ENCODE measurements around the gene CCL22.

The CCL22 gene

DNA sequence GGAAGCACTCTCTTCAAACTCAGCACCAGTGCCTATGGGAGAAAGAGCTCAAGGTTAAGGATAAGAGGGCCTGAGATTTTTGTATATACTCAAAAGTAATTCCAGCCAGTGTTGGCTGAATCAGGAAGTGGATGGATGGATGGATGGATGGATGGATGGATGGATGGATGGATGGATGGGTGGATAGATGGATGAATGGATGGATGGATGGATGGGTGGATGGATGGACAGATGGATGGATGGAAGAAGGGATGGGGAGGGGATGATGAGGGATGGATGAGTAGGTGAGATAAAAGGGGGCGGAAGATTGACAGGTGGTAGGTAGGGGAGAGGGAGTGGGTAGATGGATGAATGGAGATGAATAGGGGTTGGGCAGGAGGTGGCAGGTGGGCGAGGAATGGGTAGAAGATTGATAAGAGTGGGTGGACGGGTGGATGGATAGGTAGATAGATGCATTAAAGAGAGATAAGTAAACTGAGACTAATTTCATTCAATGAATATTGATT, 17.8 kb downstream of the CCL22 start:
- DNase-seq (ENCODE audit: low spot score), result no peak

DNA sequence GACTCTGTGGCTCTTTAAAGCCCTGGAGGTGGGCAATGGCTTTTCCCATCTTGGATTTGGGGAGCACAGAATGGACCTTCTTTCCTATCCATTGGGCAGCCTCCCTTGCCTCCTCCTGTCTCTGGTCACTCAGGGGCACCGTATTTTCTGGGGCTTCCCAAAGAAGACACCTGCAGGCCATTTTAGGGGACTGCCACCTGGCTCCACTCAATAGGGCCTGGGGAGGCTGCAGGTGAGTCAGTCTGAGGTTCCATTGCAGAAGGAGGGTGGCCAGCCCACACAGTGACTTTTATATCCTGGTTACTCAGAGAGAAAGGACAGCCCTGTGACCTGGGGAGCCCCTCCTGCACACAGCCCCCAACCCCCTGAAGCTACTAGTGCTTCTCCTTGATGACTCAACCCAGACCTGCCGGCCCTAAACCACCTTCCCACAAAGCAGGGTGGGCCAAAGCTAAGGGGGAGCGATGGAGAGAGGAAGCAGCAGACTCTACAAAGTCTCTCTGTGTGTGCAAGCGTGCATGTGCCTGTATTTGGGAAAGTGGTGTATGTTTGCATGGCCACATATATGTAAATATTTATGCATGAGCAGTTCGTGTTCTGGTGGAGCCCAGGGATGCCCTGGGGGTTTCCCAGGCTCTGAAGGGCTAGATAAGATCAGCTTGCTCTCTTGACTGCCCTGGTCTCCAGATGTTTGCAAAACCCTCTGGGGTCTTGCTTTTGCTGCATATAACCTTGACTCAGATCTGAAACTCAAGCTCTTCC, 18.7 kb downstream of the CCL22 start:
- no peak for DNase-seq (ENCODE audit: low spot score)

DNA sequence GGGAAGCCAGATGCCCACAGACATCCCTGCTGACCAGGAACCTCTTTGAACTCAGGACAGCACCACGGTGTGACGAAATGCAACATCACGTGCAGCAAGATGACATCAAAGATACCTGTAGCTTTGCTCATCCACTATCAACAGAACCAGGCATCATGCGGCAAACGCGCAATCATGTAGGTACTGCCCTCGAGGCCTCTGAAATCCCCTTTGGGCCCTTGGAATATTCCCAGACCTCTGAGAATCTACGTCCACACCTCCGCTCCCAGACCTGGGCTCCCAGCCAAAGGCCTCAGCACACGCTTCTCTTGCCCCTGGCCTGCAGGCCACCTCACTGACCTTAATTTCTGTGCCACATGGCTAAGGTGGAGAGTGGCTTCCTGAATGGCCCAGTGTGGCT, 21.0 kb downstream of the CCL22 start:
- no peak for DNase-seq (ENCODE audit: low spot score)

DNA sequence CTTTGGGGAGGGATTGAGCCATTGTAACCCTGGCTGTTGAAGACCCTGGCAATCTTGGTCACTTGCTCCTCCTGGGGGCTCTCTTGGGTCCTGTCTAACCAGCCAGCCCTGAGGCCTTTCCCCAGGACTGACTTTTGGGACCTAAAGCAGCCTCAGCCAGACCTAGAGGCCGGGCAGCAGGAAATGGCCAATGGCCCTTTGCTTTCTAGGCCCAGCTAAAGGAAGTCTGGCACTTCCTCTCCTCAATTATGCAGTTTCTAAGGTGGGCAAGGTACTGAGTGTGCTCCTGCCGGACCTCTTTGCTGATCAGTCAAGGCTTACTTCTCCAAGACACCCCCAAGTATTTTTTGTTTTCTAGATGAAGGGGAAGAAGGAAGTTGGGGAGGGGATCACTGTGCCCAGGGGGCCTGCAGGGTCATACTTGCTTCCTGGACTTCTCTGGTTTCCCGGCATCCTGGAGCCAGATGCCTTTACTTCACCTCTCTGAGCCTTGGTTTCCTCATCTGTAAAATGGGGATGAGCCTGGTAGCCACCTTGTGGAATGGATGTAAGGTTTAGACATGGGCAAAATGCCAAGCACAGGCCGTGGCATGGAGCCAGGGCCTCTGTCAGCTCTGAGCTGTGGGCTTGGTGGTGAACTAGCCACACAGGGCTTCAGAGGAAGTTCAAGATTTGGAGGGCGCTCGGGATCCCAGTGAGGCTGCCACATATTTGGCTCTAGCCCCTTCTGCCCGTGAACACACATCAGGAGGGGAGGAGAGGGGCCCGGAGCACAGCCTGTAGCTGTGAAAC, 22.3 kb downstream of the CCL22 start:
- peak; percentile 40 for DNase-seq (ENCODE audit: low spot score)

DNA sequence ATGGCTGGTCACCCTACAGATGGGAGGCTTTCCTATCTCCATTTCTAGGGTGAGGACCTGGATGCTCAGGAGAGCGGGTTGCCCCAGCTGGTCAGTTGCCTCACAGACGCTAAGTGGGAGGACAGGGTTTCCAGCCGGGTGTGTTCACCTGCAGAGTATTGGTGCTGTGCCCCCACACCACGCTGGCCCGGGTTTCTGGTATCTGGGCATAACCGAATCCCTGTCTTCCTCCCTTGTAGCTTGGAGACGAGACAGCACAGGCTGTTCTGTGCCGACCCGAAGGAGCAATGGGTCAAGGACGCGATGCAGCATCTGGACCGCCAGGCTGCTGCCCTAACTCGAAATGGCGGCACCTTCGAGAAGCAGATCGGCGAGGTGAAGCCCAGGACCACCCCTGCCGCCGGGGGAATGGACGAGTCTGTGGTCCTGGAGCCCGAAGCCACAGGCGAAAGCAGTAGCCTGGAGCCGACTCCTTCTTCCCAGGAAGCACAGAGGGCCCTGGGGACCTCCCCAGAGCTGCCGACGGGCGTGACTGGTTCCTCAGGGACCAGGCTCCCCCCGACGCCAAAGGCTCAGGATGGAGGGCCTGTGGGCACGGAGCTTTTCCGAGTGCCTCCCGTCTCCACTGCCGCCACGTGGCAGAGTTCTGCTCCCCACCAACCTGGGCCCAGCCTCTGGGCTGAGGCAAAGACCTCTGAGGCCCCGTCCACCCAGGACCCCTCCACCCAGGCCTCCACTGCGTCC, 23.4 kb downstream of the CCL22 start:
- no peak for DNase-seq (ENCODE audit: low spot score)

DNA sequence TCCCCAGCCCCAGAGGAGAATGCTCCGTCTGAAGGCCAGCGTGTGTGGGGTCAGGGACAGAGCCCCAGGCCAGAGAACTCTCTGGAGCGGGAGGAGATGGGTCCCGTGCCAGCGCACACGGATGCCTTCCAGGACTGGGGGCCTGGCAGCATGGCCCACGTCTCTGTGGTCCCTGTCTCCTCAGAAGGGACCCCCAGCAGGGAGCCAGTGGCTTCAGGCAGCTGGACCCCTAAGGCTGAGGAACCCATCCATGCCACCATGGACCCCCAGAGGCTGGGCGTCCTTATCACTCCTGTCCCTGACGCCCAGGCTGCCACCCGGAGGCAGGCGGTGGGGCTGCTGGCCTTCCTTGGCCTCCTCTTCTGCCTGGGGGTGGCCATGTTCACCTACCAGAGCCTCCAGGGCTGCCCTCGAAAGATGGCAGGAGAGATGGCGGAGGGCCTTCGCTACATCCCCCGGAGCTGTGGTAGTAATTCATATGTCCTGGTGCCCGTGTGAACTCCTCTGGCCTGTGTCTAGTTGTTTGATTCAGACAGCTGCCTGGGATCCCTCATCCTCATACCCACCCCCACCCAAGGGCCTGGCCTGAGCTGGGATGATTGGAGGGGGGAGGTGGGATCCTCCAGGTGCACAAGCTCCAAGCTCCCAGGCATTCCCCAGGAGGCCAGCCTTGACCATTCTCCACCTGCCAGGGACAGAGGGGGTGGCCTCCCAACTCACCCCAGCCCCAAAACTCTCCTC, 24.1 kb downstream of the CCL22 start:
- no peak for DNase-seq (ENCODE audit: low spot score)

DNA sequence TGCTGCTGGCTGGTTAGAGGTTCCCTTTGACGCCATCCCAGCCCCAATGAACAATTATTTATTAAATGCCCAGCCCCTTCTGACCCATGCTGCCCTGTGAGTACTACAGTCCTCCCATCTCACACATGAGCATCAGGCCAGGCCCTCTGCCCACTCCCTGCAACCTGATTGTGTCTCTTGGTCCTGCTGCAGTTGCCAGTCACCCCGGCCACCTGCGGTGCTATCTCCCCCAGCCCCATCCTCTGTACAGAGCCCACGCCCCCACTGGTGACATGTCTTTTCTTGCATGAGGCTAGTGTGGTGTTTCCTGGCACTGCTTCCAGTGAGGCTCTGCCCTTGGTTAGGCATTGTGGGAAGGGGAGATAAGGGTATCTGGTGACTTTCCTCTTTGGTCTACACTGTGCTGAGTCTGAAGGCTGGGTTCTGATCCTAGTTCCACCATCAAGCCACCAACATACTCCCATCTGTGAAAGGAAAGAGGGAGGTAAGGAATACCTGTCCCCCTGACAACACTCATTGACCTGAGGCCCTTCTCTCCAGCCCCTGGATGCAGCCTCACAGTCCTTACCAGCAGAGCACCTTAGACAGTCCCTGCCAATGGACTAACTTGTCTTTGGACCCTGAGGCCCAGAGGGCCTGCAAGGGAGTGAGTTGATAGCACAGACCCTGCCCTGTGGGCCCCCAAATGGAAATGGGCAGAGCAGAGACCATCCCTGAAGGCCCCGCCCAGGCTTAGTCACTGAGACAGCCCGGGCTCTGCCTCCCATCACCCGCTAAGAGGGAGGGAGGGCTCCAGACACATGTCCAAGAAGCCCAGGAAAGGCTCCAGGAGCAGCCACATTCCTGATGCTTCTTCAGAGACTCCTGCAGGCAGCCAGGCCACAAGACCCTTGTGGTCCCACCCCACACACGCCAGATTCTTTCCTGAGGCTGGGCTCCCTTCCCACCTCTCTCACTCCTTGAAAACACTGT, 25.0 kb downstream of the CCL22 start:
- DNase-seq (ENCODE audit: low spot score), result peak; percentile 9

DNA sequence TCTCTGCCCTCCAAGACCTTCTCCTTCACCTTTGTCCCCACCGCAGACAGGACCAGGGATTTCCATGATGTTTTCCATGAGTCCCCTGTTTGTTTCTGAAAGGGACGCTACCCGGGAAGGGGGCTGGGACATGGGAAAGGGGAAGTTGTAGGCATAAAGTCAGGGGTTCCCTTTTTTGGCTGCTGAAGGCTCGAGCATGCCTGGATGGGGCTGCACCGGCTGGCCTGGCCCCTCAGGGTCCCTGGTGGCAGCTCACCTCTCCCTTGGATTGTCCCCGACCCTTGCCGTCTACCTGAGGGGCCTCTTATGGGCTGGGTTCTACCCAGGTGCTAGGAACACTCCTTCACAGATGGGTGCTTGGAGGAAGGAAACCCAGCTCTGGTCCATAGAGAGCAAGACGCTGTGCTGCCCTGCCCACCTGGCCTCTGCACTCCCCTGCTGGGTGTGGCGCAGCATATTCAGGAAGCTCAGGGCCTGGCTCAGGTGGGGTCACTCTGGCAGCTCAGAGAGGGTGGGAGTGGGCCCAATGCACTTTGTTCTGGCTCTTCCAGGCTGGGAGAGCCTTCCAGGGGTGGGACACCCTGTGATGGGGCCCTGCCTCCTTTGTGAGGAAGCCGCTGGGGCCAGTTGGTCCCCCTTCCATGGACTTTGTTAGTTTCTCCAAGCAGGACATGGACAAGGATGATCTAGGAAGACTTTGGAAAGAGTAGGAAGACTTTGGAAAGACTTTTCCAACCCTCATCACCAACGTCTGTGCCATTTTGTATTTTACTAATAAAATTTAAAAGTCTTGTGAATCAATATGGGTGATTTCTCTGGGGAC, 25.9 kb downstream of the CCL22 start:
- DNase-seq (ENCODE audit: low spot score), result no peak

DNA sequence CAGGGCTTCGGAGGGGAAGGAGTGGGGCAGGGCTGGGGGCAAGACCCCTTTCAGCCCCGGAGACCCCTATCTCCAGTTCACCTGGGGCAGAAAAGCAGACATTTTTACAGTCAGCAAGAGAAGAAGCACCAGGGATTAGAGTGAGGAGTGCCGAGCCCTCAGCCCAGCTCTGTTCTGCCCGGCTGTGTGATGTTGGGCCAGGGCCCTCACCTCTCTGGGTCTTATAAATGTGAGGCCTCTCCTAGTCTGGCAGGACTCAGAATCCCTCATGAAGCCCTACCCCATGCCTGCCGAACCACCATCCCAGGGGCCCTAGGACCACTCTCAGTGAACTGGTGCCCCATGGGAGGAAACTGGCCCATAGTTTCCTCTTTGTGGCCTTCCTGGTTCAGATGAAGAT, 26.5 kb downstream of the CCL22 start:
- no peak for DNase-seq (ENCODE audit: low spot score)

DNA sequence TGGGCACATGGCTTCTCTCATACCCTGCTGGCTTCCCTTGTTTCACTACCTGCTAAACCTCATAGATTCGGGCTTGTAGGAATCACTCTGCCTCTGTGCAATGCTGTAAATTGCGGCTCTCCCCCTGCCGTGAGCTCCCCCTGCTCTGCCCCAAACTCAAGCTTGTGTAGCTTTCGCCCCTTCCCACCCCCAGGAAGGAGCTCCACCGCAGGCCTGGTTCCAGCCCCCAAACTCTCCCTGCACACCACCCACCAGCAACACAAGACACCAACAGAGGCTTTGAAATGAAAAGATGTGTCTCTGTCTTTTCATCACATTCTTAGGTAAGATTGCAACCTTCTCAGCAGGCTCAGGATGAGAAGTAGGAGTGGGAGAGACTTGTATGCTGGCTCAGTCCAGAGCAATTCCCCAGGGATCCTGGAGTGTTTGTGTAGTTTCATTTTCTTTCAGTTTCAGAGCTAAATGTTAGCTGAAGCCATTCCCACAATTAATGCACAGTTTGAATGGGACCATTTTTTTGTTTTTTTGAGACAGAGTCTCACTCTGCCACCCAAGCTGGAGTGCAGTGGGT, 27.9 kb downstream of the CCL22 start:
- DNase-seq (ENCODE audit: low spot score), result no peak

DNA sequence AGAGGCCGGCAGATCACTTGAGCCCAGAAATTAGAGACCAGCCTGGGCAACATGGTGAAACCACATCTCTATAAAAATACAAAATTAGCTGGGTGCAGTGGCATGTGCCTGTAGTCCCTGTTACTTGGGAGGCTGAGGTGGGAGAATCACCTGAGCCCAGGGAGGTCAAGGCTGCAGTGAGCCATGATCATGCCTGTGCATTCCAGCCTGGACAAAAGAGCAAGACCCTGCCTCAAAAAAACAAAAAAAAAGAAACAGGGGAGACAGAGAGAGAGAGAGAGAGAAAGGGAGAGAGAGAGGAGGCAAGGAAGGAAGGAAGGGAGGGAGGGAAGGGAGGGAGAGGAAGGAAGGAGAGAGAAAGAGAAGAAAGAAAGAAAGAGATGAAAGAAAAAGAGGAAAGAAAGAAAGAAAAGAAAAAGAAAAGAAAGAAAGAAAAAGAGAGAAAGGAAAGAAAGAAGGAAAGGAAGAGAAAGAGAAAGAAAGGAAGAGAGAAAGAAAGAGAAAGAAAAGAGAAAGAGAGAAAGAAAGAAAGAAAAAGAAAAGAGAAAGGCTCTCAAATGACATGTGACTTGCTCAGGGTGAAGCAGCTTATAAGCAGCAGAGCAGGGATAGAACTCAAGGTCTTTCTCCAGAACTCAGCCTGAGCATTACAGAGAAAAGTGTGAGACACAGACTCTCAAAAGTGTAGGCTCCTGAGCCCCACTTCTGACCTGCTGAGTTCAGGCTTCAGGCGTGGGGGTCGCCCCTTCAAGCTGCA, 29.2 kb downstream of the CCL22 start:
- no peak for DNase-seq (ENCODE audit: low spot score)

DNA sequence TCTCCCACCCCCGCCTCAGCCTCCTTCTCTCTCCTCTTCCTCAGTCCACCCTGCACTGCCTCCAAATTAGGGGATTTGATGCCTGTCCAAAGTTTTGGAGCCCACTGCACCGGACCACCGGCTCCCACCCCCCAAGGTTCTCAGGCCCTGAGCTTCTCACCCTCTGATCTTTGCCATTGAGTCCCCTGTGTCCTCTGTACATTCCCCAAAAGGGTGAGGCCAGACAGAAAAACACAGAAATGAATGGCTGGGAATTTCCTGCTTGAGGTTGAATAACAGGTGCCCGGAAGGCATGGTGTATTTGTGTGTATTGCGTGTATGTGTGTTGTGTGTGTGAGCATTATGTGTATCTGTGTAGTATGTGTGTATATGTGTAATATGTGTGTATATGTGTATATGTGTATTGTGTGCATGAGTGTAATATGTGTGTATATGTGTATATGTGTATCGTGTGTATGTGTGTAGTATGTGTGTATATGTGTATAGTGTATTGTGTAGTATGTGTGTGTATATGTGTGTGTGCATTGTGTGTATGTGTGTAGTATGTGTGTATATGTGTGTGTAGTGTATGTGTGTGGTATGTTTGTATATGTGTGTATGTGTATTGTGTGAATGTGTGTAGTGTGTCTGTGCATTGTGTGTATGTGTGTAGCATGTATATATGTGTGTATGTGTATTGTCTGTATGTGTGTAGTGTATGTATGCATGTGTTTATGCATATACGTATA, 29.9 kb downstream of the CCL22 start:
- DNase-seq (ENCODE audit: low spot score), result no peak

DNA sequence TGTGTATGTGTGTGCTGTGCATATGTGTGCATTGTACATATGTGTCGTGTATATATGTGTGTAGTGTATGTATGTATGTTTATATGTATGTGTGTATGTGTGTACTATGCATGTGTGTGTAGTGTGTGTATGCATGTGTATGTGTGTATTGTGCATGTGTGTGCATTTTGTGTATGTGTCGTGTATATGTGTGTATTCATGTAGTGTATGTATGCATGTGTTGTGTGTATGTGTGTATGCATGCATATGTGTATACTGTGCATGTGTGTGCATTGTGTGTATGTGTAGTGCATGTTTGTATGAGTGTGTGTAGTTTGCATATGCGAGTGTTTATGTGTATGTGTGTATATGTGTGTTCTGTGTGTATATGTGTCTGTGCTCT, 30.5 kb downstream of the CCL22 start:
- no peak for DNase-seq (ENCODE audit: low spot score)

DNA sequence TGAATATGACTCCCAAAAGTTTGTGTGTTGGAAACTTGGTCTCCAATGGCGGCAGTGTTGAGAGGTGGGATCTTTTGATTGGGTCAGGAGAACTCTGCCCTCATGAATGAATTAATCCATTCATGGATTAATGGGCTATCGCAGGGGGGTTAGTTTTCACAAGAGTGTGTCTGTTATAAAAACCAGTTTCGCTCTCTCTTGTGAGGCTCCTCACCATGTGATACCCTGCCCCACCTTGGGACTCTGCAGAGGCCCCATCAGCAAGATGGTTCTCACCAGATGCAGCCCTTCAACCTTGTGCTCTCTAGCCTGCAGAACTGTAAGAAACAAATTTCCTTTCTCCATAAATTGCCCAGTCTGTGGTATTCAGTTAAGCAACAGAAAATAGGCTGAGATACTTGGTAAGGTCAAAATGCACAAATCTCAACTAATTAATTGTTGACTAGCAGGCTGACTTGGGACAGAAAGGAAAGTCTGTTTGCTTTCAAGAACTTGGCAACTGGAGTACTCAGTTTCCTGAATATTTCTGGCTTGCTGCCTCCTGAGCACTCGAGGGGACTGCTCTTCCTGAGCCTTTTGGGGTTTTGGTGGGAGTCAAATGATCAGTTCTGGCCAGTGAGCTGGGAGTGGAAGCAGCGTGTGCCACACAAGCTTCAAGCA, 32.2 kb downstream of the CCL22 start:
- no peak for DNase-seq (ENCODE audit: low spot score)

DNA sequence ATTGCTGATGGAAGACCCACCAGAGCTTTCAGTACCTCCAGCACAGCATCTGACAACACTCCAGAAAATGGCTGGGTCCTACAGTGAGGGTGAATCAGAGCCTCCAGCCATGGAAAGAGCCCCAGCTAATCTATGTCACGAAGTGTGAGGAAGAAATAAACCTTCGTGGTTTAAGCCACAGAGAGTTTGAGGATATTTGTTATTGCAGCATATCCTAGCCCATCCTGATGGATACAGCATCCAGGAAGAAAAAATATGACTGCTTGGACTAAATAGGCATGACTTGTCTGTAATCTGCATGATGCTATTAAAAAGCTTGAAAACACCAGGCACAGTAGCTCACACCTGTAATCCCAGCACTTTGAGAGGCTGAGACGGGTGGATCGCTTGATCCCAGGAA, 32.7 kb downstream of the CCL22 start:
- DNase-seq (ENCODE audit: low spot score), result no peak

DNA sequence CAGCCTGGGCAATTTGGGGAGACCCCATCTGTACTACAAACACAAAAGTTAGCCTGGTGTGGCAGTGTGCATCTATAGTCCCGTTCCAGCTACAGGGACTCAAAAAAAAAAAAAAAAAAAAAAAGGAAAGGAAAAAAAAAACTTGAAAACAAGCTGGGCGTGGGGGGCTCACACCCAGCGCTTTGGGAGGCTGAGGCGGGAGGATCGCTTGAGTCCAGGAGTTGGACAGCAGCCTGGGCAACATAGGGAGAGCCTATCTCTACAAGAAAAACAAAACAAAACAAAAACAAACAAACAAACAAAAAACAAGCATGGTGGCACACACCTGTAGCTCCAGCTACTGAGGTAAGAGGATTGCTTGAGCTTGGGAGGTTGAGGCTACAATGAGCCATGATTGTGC, 33.1 kb downstream of the CCL22 start:
- no peak for DNase-seq (ENCODE audit: low spot score)

DNA sequence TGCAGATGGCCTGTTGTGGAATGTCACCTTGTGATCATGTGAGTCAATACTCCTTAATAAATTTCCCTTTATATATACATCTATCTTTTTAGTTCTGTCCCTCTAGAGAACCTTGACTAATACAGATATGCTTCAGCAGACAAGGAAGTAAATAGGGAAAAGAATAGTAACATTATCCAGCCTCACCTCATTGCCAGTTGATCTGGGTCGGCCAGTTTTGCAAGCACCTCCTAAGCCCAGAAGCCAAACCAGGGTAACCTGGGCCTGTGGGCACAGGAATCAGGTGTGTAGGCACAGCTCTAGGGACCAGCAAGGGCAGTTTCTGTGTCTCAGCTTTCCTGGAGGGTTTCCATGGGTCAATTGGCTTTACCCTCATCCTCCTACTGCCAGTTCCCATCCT, 34.1 kb downstream of the CCL22 start:
- no peak for DNase-seq (ENCODE audit: low spot score)

DNA sequence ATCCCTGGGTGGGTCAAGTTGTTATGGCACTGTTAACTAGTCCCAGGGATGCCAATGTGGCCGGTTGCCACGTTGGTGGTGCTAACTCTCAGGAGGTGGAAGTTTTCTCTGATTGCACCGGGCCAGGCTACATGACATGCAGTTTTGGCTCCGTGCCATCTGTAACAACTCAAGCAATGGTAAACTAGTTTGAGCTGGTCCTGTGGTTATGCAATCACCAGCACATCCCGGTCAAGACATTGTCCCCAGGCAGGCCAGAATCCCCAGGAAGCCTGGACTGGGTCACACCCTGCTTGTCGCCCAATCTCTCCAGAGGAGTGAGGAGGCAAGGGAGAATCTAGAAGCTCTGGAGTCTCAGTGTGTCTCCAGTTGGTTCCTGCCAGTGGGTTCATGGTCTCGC, 35.9 kb downstream of the CCL22 start:
- DNase-seq (ENCODE audit: low spot score), result no peak
